ENCODE data around the gene GPSM1. TPM values are rescaled to one million over a fixed set of nuclear protein-coding genes. Genes with fewer than 3 reads are reported as not detected.

GPSM1 gene
- total and polyA plus RNA-seq, 9 of the 15 experiments (the other 6 are each of a cell fraction or from before 2014, with no cell fraction given), result 0.04 to 14.2 (median 3.1) TPM

DNA sequence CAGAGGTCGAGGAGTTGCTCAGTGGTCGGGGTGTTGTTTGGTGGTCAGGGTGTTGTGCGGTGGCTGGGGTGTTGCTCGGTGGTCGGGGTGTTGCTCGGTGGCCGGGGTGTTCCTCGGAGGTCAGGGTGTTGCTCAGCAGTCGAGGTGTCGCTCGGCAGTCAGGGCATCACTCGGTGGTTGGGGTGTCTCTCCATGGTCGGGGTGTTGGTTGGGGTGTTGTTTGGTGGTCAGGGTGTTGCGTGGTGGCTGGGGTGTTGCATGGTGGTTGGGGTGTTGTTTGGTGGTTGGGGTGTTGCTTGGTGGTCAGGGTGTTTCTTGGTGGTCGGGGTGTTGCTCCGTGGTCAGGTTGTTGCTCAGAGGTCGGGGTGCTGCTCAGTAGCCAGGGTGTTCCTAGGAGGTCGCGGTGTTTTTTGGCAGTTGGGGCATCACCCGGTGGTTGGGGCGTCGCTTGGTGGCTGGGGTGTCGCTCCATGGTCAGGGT is 11.0 kb upstream of the GPSM1 start:
- FAIRE-seq (no peak), DNase-seq (ENCODE audit: extremely low read depth in 1 of 4, low spot score in 3 of 4) (no peak), ATAC-seq (no peak)
- no TSS peak for BruUV-seq (replicated peaks)
- no peak overlapping the region for H3K27ac ChIP-seq (ENCODE audit: extremely low read depth, low read depth, low read length)
- POLR2A ChIA-PET, result no interaction called here
- peaks cover 7% of the 10 kb centered on the region for H3K9me3 ChIP-seq (replicated peaks; ENCODE audit: control insufficient read depth, insufficient read depth, low read depth, low read length)
- in situ Hi-C loops (cut with MboI), result no loop called here
- H2AFZ ChIP-seq (ENCODE audit: low read depth, low read length), result no peak overlapping the region
- H3K27me3 ChIP-seq (ENCODE audit: control insufficient read depth in 2 of 2, insufficient read depth in 2 of 2, low read length in 2 of 2), result peaks cover 1 to 24% of the 10 kb centered on the region in 2 experiments; a peak in 3 of 5 replicates
- CTCF ChIA-PET (ENCODE audit: low intra/inter-chr PET ratio), result no interaction called here
- H3K9ac ChIP-seq (ENCODE audit: insufficient read depth in 1 of 2, low read depth in 2 of 2, low read length in 2 of 2), result no peak overlapping the region
- no peak for TF ChIP-seq FOXJ3 (CRISPR knock-in tag; IDR thresholded peaks at IDR 0.05)
- no peak for TF ChIP-seq RBM17 (IDR thresholded peaks at IDR 0.05; ENCODE audit: borderline replicate concordance, low read depth, low read length)
- TF ChIP-seq CREBBP (IDR thresholded peaks at IDR 0.05; ENCODE audit: low read depth, low read length), result no peak
- TF ChIP-seq, protein P1, sequence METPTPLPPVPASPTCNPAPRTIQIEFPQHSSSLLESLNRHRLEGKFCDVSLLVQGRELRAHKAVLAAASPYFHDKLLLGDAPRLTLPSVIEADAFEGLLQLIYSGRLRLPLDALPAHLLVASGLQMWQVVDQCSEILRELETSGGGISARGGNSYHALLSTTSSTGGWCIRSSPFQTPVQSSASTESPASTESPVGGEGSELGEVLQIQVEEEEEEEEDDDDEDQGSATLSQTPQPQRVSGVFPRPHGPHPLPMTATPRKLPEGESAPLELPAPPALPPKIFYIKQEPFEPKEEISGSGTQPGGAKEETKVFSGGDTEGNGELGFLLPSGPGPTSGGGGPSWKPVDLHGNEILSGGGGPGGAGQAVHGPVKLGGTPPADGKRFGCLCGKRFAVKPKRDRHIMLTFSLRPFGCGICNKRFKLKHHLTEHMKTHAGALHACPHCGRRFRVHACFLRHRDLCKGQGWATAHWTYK (CRISPR knock-in tag; IDR thresholded peaks at IDR 0.05), result no peak
- TF ChIP-seq STAT5A (IDR thresholded peaks at IDR 0.05; ENCODE audit: borderline replicate concordance, low read length), result no peak
- TF ChIP-seq, protein P2, sequence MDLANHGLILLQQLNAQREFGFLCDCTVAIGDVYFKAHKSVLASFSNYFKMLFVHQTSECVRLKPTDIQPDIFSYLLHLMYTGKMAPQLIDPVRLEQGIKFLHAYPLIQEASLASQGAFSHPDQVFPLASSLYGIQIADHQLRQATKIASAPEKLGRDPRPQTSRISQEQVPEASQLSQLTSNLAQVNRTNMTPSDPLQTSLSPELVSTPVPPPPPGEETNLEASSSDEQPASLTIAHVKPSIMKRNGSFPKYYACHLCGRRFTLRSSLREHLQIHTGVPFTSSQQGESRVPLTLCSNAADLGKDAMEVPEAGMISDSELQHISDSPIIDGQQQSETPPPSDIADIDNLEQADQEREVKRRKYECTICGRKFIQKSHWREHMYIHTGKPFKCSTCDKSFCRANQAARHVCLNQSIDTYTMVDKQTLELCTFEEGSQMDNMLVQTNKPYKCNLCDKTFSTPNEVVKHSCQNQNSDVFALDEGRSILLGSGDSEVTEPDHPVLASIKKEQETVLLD (IDR thresholded peaks at IDR 0.05), result no peak
- TF ChIP-seq GABPB2 (CRISPR knock-in tag; conservative IDR thresholded peaks at IDR 0.05), result no peak
- TF ChIP-seq, protein P3, sequence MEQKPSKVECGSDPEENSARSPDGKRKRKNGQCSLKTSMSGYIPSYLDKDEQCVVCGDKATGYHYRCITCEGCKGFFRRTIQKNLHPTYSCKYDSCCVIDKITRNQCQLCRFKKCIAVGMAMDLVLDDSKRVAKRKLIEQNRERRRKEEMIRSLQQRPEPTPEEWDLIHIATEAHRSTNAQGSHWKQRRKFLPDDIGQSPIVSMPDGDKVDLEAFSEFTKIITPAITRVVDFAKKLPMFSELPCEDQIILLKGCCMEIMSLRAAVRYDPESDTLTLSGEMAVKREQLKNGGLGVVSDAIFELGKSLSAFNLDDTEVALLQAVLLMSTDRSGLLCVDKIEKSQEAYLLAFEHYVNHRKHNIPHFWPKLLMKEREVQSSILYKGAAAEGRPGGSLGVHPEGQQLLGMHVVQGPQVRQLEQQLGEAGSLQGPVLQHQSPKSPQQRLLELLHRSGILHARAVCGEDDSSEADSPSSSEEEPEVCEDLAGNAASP (IDR thresholded peaks at IDR 0.05), result no peak
- no peak for TF ChIP-seq ZNF589 (CRISPR knock-in tag; IDR thresholded peaks at IDR 0.05; ENCODE audit: low read depth)
- no peak for TF ChIP-seq LARP7 (IDR thresholded peaks at IDR 0.05)
- TF ChIP-seq TEAD2 (tag; IDR thresholded peaks at IDR 0.05), result no peak
- TF ChIP-seq ARID1B (IDR thresholded peaks at IDR 0.05), result no peak
- no peak for TF ChIP-seq ARNT (IDR thresholded peaks at IDR 0.05)
- TF ChIP-seq CHD2 (IDR thresholded peaks at IDR 0.05; ENCODE audit: low read depth, low read length), result no peak
- TF ChIP-seq JUNB (CRISPR knock-in tag; conservative IDR thresholded peaks at IDR 0.05), result no peak
- TF ChIP-seq, protein P4, sequence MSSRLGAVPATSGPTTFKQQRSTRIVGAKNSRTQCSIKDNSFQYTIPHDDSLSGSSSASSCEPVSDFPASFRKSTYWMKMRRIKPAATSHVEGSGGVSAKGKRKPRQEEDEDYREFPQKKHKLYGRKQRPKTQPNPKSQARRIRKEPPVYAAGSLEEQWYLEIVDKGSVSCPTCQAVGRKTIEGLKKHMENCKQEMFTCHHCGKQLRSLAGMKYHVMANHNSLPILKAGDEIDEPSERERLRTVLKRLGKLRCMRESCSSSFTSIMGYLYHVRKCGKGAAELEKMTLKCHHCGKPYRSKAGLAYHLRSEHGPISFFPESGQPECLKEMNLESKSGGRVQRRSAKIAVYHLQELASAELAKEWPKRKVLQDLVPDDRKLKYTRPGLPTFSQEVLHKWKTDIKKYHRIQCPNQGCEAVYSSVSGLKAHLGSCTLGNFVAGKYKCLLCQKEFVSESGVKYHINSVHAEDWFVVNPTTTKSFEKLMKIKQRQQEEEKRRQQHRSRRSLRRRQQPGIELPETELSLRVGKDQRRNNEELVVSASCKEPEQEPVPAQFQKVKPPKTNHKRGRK (tag; IDR thresholded peaks at IDR 0.05), result no peak
- TF ChIP-seq ZBTB7A (IDR thresholded peaks at IDR 0.05; ENCODE audit: borderline replicate concordance, control insufficient read depth, low read depth, low read length), result no peak
- no peak for TF ChIP-seq HSF4 (CRISPR knock-in tag; IDR thresholded peaks at IDR 0.05; ENCODE audit: borderline replicate concordance)
- no peak overlapping the region for H3K4me2 ChIP-seq (ENCODE audit: insufficient read depth, low read length)
- H3K4me1 ChIP-seq (replicated peaks in 1 of 2; ENCODE audit: control insufficient read depth in 2 of 2, insufficient read depth in 2 of 2, low read length in 2 of 2), result peaks cover 0 to 34% of the 10 kb centered on the region in 2 experiments; a peak in 3 of 5 replicates
- intact Hi-C loops (cut with micrococcal nuclease), result no loop called here
- no peaks in the 10 kb centered on the region for H3K9me1 ChIP-seq (ENCODE audit: control insufficient read depth, insufficient read depth, low read length)
- no peaks in the 10 kb centered on the region; the same call in 1 of the 2 replicates for H4K20me1 ChIP-seq (replicated peaks; ENCODE audit: control insufficient read depth, insufficient read depth, low read length)
- no peak overlapping the region for H3K4me3 ChIP-seq
- 17% methylated on average over 20 of the region's 23 CpGs for WGBS (ENCODE audit: insufficient coverage, low coverage, missing lambda C conversion rate)
- H3K79me2 ChIP-seq (ENCODE audit: control insufficient read depth, insufficient read depth, low read length), result no peaks in the 10 kb centered on the region
- no peaks in the 10 kb centered on the region for H3K36me3 ChIP-seq (ENCODE audit: control insufficient read depth, insufficient read depth, low read length)

Data from K562 (cell line).